BJ (cell line): ENCODE measurements around the gene ANGPTL5. TPM values are rescaled to one million over a fixed set of nuclear protein-coding genes. Genes with fewer than 3 reads are reported as not detected.
"Not testable (repeated sequence)": the region's sequence is repeated elsewhere in the genome, so short reads cannot be mapped to it uniquely, and the experiment has no call there.

Experiments used
- CTCF ChIA-PET: fragments of 350-600 bp; formaldehyde crosslinking; extraction: SDS; loops from one replicate; lab custom pipeline; 2021; ENCODE audit warnings: antibody characterized with exemption, inconsistent platforms; lab: Yijun Ruan, JAX
- POLR2A ChIA-PET: fragments of 300-600 bp; sonication (Branson Sonifier 250); formaldehyde crosslinking; extraction: SDS; loops from one replicate; lab custom pipeline; 2021; ENCODE audit warnings: antibody characterized with exemption; lab: Charles Lee
- DNase-seq: peaks from one replicate; pipeline ENCODE4 v3.0.0-alpha.2; 2011; ENCODE audit warnings: low read depth
- H3K27me3 ChIP-seq: 2 replicates; pipeline ENCODE4 v1.6.0; 2011; ENCODE audit warnings: low read length; ENCODE audit not compliant: control insufficient read depth, insufficient read depth
- H3K36me3 ChIP-seq: 2 replicates; pipeline ENCODE4 v1.5.1; 2011; ENCODE audit warnings: low read length; ENCODE audit not compliant: control insufficient read depth, insufficient read depth
- H3K4me3 ChIP-seq: 2 replicates; pipeline ENCODE4 v1.5.1; 2011; ENCODE audit warnings: low read depth, mild to moderate bottlenecking, control low read depth, low read length
- CTCF ChIP-seq: IDR thresholded peaks from 2 replicates; pipeline ENCODE4 v1.5.1; 2011; ENCODE audit warnings: low read depth, mild to moderate bottlenecking, control low read depth, inconsistent platforms, low read length, moderate library complexity; ENCODE audit not compliant: insufficient read depth
- polyA plus RNA-seq: library from polyadenylated mRNA; depleted of rRNA; stranded (reverse); fragments of >200 nt; gene quantifications from 2 replicates; pipeline ENCODE4 v1.2.3, GENCODE V29; 2011

Gene ANGPTL5
- polyA plus RNA-seq, 1 experiment = not detected

- H3K36me3 ChIP-seq = no peaks in the 10 kb centered on the region
- ChIA-PET POLR2A (interaction anchor here (0.6 kb wide), 1 partner anchor 256 kb away, joined by 4 read pairs; no protein-coding TSS in a partner anchor), CTCF (interaction anchor here (0.6 to 10.0 kb wide), 11 partner anchors 15 to 429 kb away, joined by 3 to 173 read pairs (median 4); partner anchors contain the start of gene CEP126)
- TF ChIP-seq CTCF = no peak
- peak; percentile 73 for DNase-seq
- H3K4me3 ChIP-seq = no peak overlapping the region
- H3K27me3 ChIP-seq = no peaks in the 10 kb centered on the region
Observed at GRCh38 chr11:101863361-101863760, 53.0 kb downstream of the ANGPTL5 start.

- DNase-seq = no peak
- TF ChIP-seq CTCF = peak; percentile 64
- H3K36me3 ChIP-seq = no peaks in the 10 kb centered on the region
- CTCF ChIA-PET = interaction anchor here (0.7 to 10.0 kb wide), 17 partner anchors 11 to 636 kb away, joined by 3 to 173 read pairs (median 4); partner anchors contain the start of gene CEP126
- POLR2A ChIA-PET = interaction anchor here (0.6 kb wide), 1 partner anchor 257 kb away, joined by 4 read pairs; no protein-coding TSS in a partner anchor
- H3K4me3 ChIP-seq = no peak overlapping the region
- no peaks in the 10 kb centered on the region for H3K27me3 ChIP-seq
Observed at GRCh38 chr11:101862391-101863233, 53.7 kb downstream of the ANGPTL5 start.

GRCh38 chr11:101860696-101861427, 55.5 kb downstream of the ANGPTL5 start:
- H3K36me3 ChIP-seq = no peaks in the 10 kb centered on the region
- H3K4me3 ChIP-seq = no peak overlapping the region
- no peak for DNase-seq
- CTCF ChIA-PET = interaction anchor here (0.5 to 10.0 kb wide), 39 partner anchors 10 to 635 kb away, joined by 3 to 173 read pairs (median 4); partner anchors contain the start of gene CEP126
- peak; percentile 84 for TF ChIP-seq CTCF
- POLR2A ChIA-PET = interaction anchor here (0.6 kb wide), 1 partner anchor 31 kb away, joined by 3 read pairs; no protein-coding TSS in a partner anchor
- H3K27me3 ChIP-seq = no peaks in the 10 kb centered on the region

GRCh38 chr11:101852260-101852659, 64.1 kb downstream of the ANGPTL5 start:
- CTCF ChIA-PET = interaction anchor here (1.1 to 2.6 kb wide), 6 partner anchors 9 to 422 kb away, joined by 3 to 14 read pairs (median 4); no protein-coding TSS in a partner anchor
- POLR2A ChIA-PET, DNase-seq, H3K27me3 ChIP-seq, H3K36me3 ChIP-seq, H3K4me3 ChIP-seq: not testable (repeated sequence)
- TF ChIP-seq CTCF = peak; percentile 28

GRCh38 chr11:101848262-101848661, 68.1 kb downstream of the ANGPTL5 start:
- H3K4me3 ChIP-seq = no peak overlapping the region
- DNase-seq = no peak
- POLR2A ChIA-PET = no interaction called here
- H3K27me3 ChIP-seq = no peaks in the 10 kb centered on the region
- TF ChIP-seq CTCF = peak; percentile 22; the same call in 1 of the 2 replicates
- no peaks in the 10 kb centered on the region for H3K36me3 ChIP-seq
- CTCF ChIA-PET = interaction anchor here (0.7 to 1.9 kb wide), 13 partner anchors 36 to 456 kb away, joined by 3 to 41 read pairs (median 4); no protein-coding TSS in a partner anchor
